HG02571 (cell line): ENCODE data around the gene RPRD1B.

Source experiments
- ATAC-seq: cut with Tn5 transposase; IDR thresholded peaks from one replicate; pipeline ENCODE4 v1.9.1; 2021; ENCODE audit warnings: mild to moderate bottlenecking, moderate library complexity; ENCODE audit not compliant: unreplicated experiment

The RPRD1B gene

GRCh38 chr20:38116409-38117165, 83.0 kb downstream of the RPRD1B start:
- no peak for ATAC-seq

- ATAC-seq = no peak
Measured at GRCh38 chr20:38117205-38117604, 83.7 kb downstream of the RPRD1B start.

- no peak for ATAC-seq
Measured at GRCh38 chr20:38117635-38118034, 84.1 kb downstream of the RPRD1B start.

- no peak for ATAC-seq
Measured at GRCh38 chr20:38119446-38119845, 85.9 kb downstream of the RPRD1B start.

- ATAC-seq = no peak
Measured at GRCh38 chr20:38120625-38120988, 87.1 kb downstream of the RPRD1B start.

GRCh38 chr20:38121741-38122140, 88.2 kb downstream of the RPRD1B start:
- ATAC-seq = no peak

- no peak for ATAC-seq
Measured at GRCh38 chr20:38123021-38123587, 89.6 kb downstream of the RPRD1B start.

- ATAC-seq = no peak
Measured at GRCh38 chr20:38125157-38126056, 91.9 kb downstream of the RPRD1B start.

- ATAC-seq = no peak
Measured at GRCh38 chr20:38126146-38126921, 92.8 kb downstream of the RPRD1B start.

- ATAC-seq = no peak
Measured at GRCh38 chr20:38126932-38127621, 93.5 kb downstream of the RPRD1B start.

- no peak for ATAC-seq
Measured at GRCh38 chr20:38127920-38128528, 94.5 kb downstream of the RPRD1B start.

- no peak for ATAC-seq
Measured at GRCh38 chr20:38128691-38129090, 95.1 kb downstream of the RPRD1B start.

- no peak for ATAC-seq
Measured at GRCh38 chr20:38129248-38129865, 95.8 kb downstream of the RPRD1B start.

GRCh38 chr20:38129893-38130609, 96.5 kb downstream of the RPRD1B start:
- ATAC-seq = no peak

GRCh38 chr20:38130687-38131587, 97.4 kb downstream of the RPRD1B start:
- no peak for ATAC-seq

GRCh38 chr20:38131588-38132121, 98.1 kb downstream of the RPRD1B start:
- no peak for ATAC-seq

- no peak for ATAC-seq
Measured at GRCh38 chr20:38132156-38132909, 98.8 kb downstream of the RPRD1B start.
